GM19239 (cell line): Measurements from ENCODE around the gene OXNAD1.

ENCODE experiments used
- DNase-seq: peaks from one replicate; pipeline ENCODE4 v3.0.0; 2011; ENCODE audit warnings: low spot score; ENCODE audit not compliant: insufficient read length
- FAIRE-seq: peaks from 2 replicates; lab custom pipeline; 2011; peaks lifted over from hg19 to GRCh38; lab: Jason Lieb, UNC

OXNAD1 gene, protein sequence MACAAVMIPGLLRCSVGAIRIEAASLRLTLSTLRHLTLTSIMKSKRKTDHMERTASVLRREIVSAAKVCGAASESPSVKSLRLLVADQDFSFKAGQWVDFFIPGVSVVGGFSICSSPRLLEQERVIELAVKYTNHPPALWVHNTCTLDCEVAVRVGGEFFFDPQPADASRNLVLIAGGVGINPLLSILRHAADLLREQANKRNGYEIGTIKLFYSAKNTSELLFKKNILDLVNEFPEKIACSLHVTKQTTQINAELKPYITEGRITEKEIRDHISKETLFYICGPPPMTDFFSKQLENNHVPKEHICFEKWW

DNA sequence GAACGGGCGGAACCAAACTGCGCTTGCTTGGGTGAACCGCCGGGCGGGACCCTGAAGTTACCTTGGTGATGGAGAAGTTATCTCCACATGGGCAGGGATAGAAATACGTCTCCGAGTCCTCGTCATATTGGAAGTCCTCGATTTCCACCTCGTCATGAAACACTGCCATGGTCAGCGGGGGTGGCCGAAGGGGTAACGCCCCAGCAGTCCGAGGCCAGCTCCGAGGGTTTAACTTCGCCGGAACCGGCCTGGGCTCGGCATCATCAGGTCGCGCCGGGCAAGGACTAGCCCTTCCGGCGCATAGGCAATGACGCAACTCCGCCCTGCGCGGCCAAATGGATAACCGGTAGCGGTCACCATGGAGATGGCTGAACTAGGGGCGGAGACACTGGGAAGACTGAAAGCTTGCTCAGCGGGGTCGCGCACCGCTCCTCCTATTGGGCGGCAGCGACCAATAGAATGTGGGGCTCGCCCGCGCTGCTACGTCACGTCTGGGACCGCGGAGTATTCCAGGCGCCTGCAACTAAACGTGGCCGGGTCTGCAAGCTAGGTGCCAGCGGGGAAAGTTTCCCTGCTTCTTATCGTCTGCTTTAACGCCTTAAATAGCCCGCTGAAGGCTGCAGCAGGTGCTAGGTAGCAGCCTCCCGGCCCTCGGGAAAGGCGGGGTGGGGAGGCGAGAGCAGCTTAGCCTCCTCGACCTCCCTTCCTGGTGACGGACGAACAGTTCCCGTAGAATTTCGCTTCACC, at the start of gene OXNAD1, which contains the start of gene DPH3:
Gene OXNAD1 (plus strand): TSS at position 505 of the 747 bp plus-strand sequence. CDS start 5,741 bp downstream, outside the sequence.
Gene DPH3 (minus strand): TSS at position 236 of the 747 bp plus-strand sequence. CDS start 67 bp downstream, at position 169.
- DNase-seq, result peak; percentile 80
- FAIRE-seq, result peak; percentile 96

- DNase-seq (no peak), FAIRE-seq (no peak)
These were observed 48.6 kb upstream of the OXNAD1 start for GRCh38 chr3:16216373-16216935.

DNA sequence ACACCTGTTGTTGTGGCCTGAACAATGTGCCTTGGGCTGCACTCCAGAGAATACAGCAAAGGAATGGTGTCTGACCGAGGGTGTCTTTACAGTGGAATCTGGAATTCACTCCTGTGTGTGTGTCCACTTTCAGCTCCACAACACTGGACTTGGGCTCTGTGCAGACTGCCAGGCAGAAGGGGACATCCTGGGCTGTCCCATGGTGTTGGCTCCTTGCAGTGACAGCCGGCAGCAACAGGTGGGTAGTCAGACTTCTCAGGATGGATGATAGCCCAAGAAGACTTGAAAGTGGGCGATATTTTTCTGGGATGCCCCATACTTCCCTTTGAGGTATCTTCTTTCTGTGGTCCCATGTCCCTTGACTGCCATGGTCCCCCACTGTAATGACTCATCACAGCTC, 45.2 kb upstream of the OXNAD1 start:
- DNase-seq (no peak), FAIRE-seq (no peak)

DNA sequence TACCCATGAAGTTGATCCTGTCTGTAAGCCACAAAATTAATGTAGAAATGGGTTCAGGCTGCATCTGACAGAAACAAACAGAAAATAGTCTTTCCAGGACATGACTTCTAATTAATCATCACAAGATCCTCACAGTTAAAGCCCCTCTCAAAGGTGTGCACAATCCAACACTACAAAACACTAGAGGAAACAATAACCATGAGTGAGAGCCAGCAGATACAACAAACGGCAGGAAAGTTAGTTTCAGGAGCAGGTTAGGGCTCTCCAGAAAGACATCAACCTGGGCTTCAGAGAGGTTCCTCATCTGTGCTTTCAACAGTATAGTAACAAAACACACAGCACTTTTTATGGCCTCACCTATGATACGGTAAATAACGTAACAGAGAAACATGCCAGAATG, 43.0 kb upstream of the OXNAD1 start:
- no peak for DNase-seq
- FAIRE-seq, result no peak

GRCh38 chr3:16222547-16222946, 42.5 kb upstream of the OXNAD1 start:
- no peak for DNase-seq
- no peak for FAIRE-seq

GRCh38 chr3:16224325-16224724, 40.7 kb upstream of the OXNAD1 start:
- DNase-seq, result no peak
- no peak for FAIRE-seq

DNA sequence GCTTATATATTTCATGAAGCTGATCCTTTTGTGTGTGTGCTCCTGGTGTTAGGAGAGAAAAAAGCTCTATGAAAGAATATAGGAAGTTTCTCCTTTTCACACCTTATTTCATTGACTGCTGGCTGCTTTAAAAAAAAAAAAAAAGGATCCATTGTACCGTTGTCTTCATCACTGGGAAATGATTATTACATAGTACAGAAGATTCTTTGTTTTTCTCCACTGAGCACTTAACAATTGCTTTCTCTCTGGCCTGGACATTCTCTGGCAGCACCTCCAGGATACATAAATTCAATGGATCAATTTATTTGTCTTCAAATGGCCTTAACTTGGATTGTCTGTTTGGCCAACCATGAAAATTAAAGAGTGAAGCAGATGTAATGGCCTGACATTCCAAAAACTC, 37.4 kb upstream of the OXNAD1 start:
- no peak for FAIRE-seq
- DNase-seq, result no peak

- FAIRE-seq (no peak), DNase-seq (no peak)
These were observed 35.3 kb upstream of the OXNAD1 start for GRCh38 chr3:16229681-16230080.

DNA sequence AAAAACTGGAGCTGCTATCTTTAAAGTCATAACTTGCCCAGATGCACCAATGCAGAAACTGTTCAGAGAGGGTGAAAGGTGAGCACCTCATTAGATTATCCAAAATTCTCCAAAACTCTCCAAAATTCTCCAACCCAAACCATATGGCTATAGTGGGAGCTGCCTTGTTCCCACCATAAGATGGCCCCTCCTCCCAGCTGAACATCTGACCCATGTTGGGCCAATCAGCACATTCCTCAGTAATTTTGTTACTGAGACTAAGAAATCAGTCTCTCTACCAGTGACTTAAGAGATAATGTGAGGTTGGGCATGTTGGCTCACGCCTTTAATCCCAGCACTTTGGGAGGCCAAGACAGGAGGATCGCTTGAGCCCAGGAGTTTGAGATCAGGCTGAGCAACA, 33.0 kb upstream of the OXNAD1 start:
- DNase-seq, result no peak
- no peak for FAIRE-seq

GRCh38 chr3:16233806-16234205, 31.2 kb upstream of the OXNAD1 start:
- FAIRE-seq (no peak), DNase-seq (no peak)

GRCh38 chr3:16234281-16234680, 30.7 kb upstream of the OXNAD1 start:
- FAIRE-seq (no peak), DNase-seq (no peak)

GRCh38 chr3:16236030-16236639, 28.9 kb upstream of the OXNAD1 start:
- DNase-seq (no peak), FAIRE-seq (no peak)

GRCh38 chr3:16236856-16237393, 28.1 kb upstream of the OXNAD1 start:
- FAIRE-seq (no peak), DNase-seq (no peak)

DNA sequence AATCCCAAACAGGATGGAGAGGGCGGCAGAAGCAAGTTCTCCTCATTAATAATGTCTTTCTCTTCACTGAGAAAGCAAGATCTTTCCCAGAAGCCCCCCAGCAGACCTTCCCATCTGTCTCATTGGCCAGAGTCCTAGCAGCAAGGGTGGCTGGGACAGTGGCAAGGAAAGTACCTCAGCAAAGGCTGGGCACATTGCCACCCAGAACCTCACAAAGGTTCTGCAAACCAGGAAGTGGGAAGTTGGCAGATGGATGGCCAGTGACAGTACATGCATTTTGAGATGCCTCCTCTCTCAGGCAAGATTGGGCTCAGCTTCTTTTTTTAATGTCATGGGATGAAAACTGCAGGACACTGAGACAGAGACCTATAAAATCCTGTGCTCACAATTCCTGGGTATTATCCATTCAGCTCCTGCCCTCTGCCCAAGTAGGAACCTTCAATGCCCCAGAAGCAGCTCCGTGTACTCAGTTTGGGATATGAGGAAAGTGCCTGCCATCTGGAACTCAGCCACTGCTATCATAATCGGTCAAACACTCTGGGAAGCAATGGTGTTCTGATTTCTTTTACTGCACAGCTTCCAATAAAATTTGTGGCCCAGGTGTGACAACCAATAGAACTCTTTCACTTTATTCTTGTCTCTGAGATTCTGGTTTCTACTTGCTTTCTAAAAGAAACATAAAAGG, 25.8 kb upstream of the OXNAD1 start:
- no peak for DNase-seq
- no peak for FAIRE-seq

DNA sequence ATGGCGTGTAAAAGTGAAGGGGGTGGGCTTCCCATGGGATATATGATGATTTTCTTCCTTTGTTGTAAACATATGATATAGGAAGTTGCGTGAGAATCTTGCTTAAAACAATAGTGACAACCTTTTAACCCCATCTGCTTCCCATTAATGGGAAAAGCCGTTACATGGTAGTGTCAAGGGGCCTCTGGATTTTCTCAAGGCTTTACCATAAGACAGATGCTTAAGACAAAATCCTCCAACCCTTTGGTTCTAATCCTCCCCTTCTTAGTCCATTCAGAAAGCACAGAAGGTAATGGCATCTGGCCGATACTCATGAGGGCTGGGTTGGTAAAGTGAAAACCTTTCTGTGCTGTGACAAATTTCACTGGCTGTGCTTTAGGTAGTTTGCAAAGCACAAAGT, 25.2 kb upstream of the OXNAD1 start:
- DNase-seq (no peak), FAIRE-seq (no peak)

- FAIRE-seq, result no peak
- no peak for DNase-seq
These were observed 24.6 kb upstream of the OXNAD1 start for GRCh38 chr3:16240229-16241023.

- no peak for FAIRE-seq
- DNase-seq, result no peak
These were observed 23.8 kb upstream of the OXNAD1 start for GRCh38 chr3:16241225-16241624.

DNA sequence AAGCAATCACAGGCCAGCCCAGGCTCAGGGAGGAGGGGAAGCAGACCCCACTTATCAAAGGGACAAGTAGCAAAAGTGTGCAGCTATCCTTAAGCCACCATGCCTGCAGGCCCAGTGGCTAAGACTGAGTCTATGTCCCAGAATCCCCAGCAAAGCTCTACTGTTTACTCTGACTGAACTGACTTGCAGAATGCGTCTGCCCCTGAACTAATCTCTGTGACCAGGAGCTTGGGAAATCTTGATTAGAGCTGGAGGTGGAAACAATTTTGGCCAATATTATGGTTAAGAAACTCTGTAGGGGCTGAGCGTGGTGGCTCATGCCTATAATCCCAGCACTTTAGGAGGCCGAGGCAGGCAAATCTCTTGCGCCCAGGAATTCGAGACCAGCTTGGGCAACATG, 22.8 kb upstream of the OXNAD1 start:
- no peak for FAIRE-seq
- no peak for DNase-seq
